Stimulated activated naive CD4-positive, alpha-beta T cell (primary cell): ENCODE measurements around the gene SLC7A6.

Experiments used
- DNase-seq, 6 experiments: peaks; one replicate each; lab custom pipeline; 2025; lab: John Stamatoyannopoulos, UW

Gene SLC7A6

GRCh38 chr16:68257251-68257905, 6.9 kb upstream of the SLC7A6 start:
- DNase-seq: peak in 3 of 6 experiments; percentile 32 to 51 (median 48)

- no peak for DNase-seq
Observed at GRCh38 chr16:68257906-68258800, 6.2 kb upstream of the SLC7A6 start.

- no peak for DNase-seq
Observed at GRCh38 chr16:68259007-68259825, 5.1 kb upstream of the SLC7A6 start.

GRCh38 chr16:68263559-68264127, 683 bp upstream of the SLC7A6 start:
- DNase-seq: no peak

GRCh38 chr16:68265078-68265920, 973 bp downstream of the SLC7A6 start:
- peak; percentile 11 to 62 (median 44) for DNase-seq

- no peak for DNase-seq
Observed at GRCh38 chr16:68267612-68268405, 3.5 kb downstream of the SLC7A6 start.

GRCh38 chr16:68269793-68270192, 5.5 kb downstream of the SLC7A6 start:
- DNase-seq: no peak

GRCh38 chr16:68270353-68270752, 6.0 kb downstream of the SLC7A6 start:
- no peak for DNase-seq

- peak; percentile 63 to 84 (median 80) for DNase-seq
Observed at GRCh38 chr16:68272507-68273209, 8.3 kb downstream of the SLC7A6 start.

- no peak for DNase-seq
Observed at GRCh38 chr16:68273459-68273858, 9.1 kb downstream of the SLC7A6 start.

GRCh38 chr16:68273896-68274295, 9.6 kb downstream of the SLC7A6 start:
- no peak for DNase-seq

GRCh38 chr16:68274441-68274840, 10.1 kb downstream of the SLC7A6 start:
- no peak for DNase-seq

- DNase-seq: peak; percentile 43 to 90 (median 74)
Observed at GRCh38 chr16:68275611-68276191, 11.4 kb downstream of the SLC7A6 start.

- no peak for DNase-seq
Observed at GRCh38 chr16:68276223-68276622, 11.9 kb downstream of the SLC7A6 start.

- DNase-seq: no peak
Observed at GRCh38 chr16:68279726-68280558, 15.6 kb downstream of the SLC7A6 start.

GRCh38 chr16:68281368-68282063, 17.2 kb downstream of the SLC7A6 start:
- DNase-seq: peak; percentile 16 to 61 (median 44)

GRCh38 chr16:68282064-68282452, 17.7 kb downstream of the SLC7A6 start:
- DNase-seq: no peak

- no peak for DNase-seq
Observed at GRCh38 chr16:68283346-68283745, 19.0 kb downstream of the SLC7A6 start.
